ENCODE data around the gene SPRR5. TPM values are rescaled to one million over a fixed set of nuclear protein-coding genes. Genes with fewer than 3 reads are reported as not detected.

The SPRR5 gene
- total RNA-seq (2014; rRNA removed; shearing (Covaris generic)), result not detected in 2 replicates

- DNase-seq (ENCODE audit: low spot score), result no peak
Measured at GRCh38 chr1:152946651-152947256, at the start of gene SPRR5. TSS of gene SPRR5 (plus strand) at chr1:152947206. CDS start at chr1:152948555, 1,349 bp downstream.

DNA sequence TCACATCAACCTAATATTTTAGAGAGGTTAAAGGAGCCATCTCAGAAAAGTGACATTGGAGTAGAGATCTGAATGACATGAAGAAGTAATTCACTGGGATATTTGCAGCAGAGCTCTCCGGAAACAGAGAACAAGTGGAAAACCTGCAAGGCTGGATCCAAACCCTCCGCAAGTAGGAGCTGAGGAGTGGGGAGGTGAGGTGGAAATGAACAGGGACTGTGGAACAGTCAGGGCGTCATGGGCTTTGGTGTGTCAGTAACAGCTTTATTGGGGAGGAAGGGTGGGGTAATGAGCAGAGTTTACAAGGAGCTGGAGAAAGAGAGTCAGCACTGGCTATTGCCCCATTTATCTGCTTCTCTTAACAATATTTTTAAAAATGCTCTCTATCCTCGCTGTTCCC lies 48.0 kb upstream of the SPRR5 start:
- DNase-seq (ENCODE audit: low spot score), result no peak

- DNase-seq (ENCODE audit: low spot score), result no peak
Measured at GRCh38 chr1:152899883-152900282, 47.1 kb upstream of the SPRR5 start.

GRCh38 chr1:152901631-152902030 lies 45.4 kb upstream of the SPRR5 start:
- DNase-seq (ENCODE audit: low spot score), result no peak

DNA sequence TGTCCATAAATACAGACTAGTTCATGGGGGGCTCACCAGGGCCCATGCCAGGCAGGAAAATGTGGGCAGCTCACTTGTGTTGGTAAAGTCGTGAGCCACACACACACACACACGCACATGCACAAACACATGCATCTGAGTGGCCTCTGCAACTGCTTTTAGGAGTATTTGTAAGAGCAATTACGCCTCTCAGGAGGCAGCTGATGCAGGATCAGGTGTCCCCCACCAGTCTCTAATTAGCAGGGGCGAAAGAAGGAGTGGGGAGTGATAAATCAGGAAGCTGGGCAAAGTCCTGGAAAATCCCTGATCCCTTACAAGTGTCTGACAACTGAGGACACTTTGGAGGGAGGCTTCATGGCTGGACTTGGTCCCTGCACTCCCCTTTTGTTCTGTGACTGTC lies 44.4 kb upstream of the SPRR5 start:
- no peak for DNase-seq (ENCODE audit: low spot score)

GRCh38 chr1:152904688-152905440 lies 42.1 kb upstream of the SPRR5 start:
- no peak for DNase-seq (ENCODE audit: low spot score)

DNA sequence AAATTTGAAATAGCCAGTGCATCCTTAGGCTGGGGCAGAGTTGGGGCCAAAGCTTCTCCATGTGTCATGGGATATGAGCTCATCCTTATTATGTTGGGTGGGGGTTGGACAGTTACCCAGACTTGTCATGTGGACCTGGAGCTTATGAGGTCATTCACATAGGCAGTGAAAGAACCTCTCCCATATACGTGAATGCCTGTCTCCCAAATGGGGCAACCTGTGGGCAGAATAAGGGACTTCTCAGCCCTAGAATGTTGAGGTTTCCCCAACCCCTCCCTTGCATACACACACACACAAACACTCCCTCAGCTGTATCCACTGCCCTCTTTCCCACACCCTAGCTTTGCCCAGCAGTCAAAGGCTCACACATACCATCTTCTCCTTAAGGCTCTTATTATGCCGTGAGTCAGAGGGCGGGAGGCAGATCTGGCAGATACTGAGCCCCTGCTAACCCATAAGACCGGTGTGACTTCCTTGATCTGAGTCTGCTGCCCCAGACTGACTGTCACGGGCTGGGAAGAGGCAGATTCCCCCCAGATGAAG lies 40.9 kb upstream of the SPRR5 start:
- DNase-seq (ENCODE audit: low spot score), result peak; percentile 93

DNA sequence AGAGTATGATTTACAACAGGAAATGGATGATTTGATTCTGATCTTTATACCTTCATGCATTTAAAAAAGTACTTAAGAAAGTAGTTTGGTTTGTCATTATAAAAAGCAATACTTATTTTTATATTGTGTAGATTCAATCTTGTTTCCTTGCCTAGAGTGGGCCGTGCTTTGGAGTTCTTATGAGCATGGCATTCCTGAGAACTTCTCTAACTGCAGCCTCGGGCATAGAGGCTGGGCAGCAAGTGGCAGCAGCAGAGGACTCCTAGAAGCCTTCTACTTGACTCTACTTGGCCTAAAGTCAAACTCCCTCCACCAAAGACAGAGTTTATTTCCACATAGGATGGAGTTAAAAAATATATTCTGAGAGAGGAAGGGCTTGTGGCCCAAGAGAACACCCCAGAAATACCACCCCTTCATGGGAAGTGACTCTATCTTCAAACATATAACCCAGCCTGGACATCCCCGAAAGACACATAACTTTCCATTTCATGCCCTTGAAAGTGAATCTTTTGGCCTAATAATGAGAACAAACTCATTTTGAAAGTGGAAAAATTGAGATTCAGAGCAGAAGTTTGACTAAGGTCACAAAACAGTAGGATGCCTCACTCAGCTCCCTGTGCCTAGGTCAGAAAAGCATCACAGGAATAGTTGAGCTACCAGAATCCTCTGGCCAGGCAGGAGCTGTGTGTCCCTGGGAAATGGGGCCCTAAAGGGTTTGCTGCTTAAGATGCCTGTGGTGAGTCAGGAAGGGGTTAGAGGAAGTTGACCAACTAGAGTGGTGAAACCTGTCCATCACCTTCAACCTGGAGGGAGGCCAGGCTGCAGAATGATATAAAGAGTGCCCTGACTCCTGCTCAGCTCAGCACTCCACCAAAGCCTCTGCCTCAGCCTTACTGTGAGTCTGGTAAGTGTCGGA lies 39.1 kb upstream of the SPRR5 start, which contains the start of gene IVL:
Gene IVL, plus strand, starts transcription at position 861 of the 916 bp plus-strand sequence. CDS start 1,252 bp downstream, outside the sequence.
- DNase-seq (ENCODE audit: low spot score), result peak; percentile 51

GRCh38 chr1:152909206-152909605 lies 37.8 kb upstream of the SPRR5 start:
- DNase-seq (ENCODE audit: low spot score), result no peak

DNA sequence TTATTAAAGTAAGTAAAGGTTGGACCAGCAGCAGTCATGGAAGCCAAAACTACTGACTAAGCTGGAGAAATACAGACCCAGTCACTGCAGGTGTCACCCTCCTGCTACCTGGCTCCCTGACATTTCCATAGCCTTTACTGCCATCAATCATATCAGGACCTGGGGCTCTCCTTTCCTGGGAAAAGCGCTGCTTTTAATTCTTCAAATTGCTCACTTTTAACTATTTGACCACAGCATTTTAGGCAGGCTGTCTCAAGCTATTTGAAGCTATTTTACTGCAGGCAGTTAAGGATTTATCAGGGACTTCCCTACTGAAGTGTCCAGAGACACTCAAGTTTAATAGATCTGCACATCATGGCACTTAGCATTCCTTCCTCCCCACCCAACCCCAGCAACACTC lies 34.5 kb upstream of the SPRR5 start:
- no peak for DNase-seq (ENCODE audit: low spot score)

DNA sequence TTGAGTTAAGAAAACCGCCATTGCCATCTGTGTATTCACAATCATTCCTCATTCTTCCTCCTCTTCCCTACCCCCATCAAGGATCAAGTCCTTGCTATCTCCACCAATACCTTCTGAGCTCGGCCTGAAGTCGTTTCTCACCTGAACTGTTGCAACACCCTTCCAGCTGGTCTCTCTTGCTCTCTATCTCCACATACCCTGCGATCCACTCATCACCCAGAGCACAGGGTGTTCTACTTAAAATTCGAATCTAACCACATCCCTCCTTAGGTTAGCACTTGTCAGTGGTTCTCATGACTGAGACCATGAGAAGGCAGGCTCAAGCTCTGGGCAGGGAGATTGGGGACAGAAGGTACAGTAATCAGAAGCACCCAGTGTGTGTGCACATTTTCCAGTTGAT lies 34.1 kb upstream of the SPRR5 start:
- no peak for DNase-seq (ENCODE audit: low spot score)

GRCh38 chr1:152917794-152918193 lies 29.2 kb upstream of the SPRR5 start:
- no peak for DNase-seq (ENCODE audit: low spot score)

DNA sequence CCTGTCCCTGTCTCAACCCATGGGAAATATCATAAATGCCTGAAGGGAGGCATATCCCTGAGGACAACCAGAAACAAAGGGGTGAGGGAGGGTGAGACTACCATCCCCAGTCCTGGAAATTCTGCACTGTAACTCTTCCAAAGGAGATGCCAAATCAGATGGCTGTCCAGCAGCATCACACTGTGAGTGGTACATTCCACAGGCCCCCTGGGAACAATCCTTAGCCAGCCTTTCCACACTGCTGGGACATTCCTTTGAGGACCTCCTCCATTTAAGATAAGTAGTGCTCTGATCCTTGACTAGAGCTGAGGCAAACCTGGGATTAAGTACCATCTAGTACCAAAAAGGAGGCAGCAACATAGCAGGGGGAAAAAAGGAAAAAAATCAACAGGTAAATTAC lies 27.9 kb upstream of the SPRR5 start:
- DNase-seq (ENCODE audit: low spot score), result no peak

DNA sequence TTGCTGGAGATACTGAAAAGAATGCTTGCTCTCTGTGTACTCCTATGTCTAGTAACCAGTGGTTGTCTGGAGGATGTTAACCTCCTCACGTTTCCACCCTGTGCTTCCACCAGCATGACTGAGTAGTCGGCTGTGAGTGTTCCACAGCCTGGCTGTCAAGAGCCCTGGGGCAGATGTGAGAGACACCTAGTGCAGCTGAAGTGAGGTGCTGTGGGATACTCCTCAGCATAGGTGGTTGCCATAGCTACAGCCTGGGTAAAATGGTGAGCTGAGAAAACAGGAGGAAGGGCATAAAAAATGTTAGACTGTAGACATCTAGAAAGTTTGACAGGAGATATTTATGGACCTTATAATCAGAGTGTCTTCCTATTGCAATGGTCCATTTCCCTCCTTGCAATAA lies 22.8 kb upstream of the SPRR5 start:
- no peak for DNase-seq (ENCODE audit: low spot score)

GRCh38 chr1:152926091-152926490 lies 20.9 kb upstream of the SPRR5 start:
- peak; percentile 33 for DNase-seq (ENCODE audit: low spot score)

DNA sequence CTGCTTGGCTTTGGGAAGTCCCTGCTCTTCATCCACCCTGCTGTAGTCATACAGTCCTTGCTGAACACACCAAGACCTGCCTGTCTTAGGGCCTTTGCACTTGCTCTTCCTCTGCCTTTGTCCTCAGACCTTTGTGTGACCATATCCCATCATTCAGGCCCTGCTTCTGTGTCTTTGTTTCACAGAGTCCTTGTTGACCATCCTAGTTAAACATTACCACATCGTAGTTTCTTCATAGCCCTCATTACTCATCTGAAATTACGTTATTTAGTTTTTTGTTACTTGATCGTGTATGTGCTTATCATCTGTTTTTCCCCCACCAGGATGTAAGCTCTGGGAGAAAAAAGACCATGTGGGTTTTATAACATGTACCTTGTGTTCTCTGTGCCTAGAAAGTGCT lies 18.3 kb upstream of the SPRR5 start:
- DNase-seq (ENCODE audit: low spot score), result no peak

DNA sequence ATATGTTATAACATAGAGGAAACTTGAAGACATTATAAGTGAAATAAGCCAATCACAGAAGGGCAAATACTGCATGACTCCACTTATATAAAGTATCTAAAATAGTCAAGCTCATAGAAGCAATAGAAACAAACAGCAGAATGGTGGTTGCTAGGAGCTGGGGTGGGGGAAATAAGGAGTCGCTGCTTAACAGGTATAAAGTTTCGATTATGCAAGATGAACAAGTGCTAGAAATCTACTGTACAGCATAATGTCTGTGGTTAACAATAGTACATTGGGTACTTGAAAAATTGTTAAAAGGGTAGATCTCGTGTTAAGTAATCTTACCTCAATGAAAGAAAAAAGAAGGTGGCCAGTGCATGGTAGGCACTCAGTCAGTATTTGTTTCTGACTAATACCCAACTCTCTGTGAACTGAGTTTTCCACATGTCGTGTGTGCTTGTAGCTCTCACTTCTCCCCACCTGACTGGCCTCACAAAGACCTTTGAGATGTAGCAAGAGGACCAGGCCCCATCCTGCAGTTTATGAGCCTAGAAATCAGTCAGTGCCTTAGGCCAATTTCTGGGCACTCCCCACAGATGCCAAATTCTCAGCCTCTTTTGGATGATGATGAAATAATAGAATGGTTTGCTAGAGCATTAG lies 14.7 kb upstream of the SPRR5 start:
- no peak for DNase-seq (ENCODE audit: low spot score)

GRCh38 chr1:152933196-152933595 lies 13.8 kb upstream of the SPRR5 start:
- DNase-seq (ENCODE audit: low spot score), result no peak

DNA sequence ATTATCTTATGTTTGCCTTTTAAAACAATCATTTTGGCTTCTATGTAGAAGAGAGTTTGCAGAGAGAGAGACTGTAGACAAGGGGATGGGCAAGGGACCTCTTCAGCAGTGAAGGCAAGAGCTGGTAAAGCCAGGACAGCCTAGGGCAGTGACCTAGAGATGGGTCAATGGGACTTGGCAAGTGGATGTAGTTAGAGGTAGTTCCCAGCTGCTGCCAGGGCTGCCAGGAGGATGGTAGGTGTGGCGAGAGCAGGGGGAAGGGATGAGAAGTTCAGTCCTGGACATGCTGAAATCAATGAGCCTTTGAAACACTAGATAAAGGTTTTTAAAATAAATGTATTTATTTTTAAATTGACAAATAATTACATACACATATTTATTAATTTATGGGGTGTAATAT lies 6.4 kb upstream of the SPRR5 start:
- DNase-seq (ENCODE audit: low spot score), result no peak

- no peak for DNase-seq (ENCODE audit: low spot score)
Measured at GRCh38 chr1:152941037-152941711, 5.8 kb upstream of the SPRR5 start.

- DNase-seq (ENCODE audit: low spot score), result no peak
Measured at GRCh38 chr1:152942161-152942560, 4.8 kb upstream of the SPRR5 start.

All from A172 (cell line).